Hepatocyte (in vitro differentiated cells): Measurements from ENCODE around the gene ALDH1L1. TPM values are rescaled to one million over a fixed set of nuclear protein-coding genes. Genes with fewer than 3 reads are reported as not detected.

Experiments used
- DNase-seq: peaks from one replicate; pipeline ENCODE4 v3.0.0-alpha.2; 2016; ENCODE audit warnings: low spot score
- H2AFZ ChIP-seq: fragments of 200-600 bp; sonication (generic); 2 replicates; pipeline ENCODE4 v1.6.0; 2016; ENCODE audit warnings: antibody characterized with exemption, mild to moderate bottlenecking
- H3K27ac ChIP-seq: fragments of 200-600 bp; sonication (generic); 2 replicates; pipeline ENCODE4 v1.5.1; 2016; ENCODE audit warnings: mild to moderate bottlenecking
- H3K27me3 ChIP-seq: fragments of 200-600 bp; sonication (generic); 2 replicates; pipeline ENCODE4 v1.6.1; 2016
- H3K36me3 ChIP-seq: fragments of 200-600 bp; sonication (generic); replicated peaks from 2 replicates; pipeline ENCODE4 v1.5.1; 2016; ENCODE audit warnings: low read depth; ENCODE audit not compliant: insufficient read depth
- H3K4me1 ChIP-seq: fragments of 200-600 bp; sonication (generic); 2 replicates; pipeline ENCODE4 v1.5.1; 2016; ENCODE audit warnings: mild to moderate bottlenecking, moderate library complexity; ENCODE audit not compliant: insufficient read depth
- H3K4me2 ChIP-seq: fragments of 200-600 bp; sonication (generic); 2 replicates; pipeline ENCODE4 v1.6.0; 2016
- H3K4me3 ChIP-seq: fragments of 200-600 bp; sonication (generic); 2 replicates; pipeline ENCODE4 v1.5.1; 2016; ENCODE audit warnings: mild to moderate bottlenecking
- H3K79me2 ChIP-seq: fragments of 200-600 bp; sonication (generic); 2 replicates; pipeline ENCODE4 v1.6.0; 2017; ENCODE audit warnings: mild to moderate bottlenecking
- H3K9me2 ChIP-seq: fragments of 200-600 bp; sonication (generic); replicated peaks from 2 replicates; pipeline ENCODE4 v1.6.0; 2017; ENCODE audit warnings: mild to moderate bottlenecking; ENCODE audit not compliant: insufficient read depth
- H3K9me3 ChIP-seq: fragments of 200-600 bp; sonication (generic); 2 replicates; pipeline ENCODE4 v1.5.1; 2016; ENCODE audit warnings: low read depth, mild to moderate bottlenecking
- H4K20me1 ChIP-seq: fragments of 200-600 bp; sonication (generic); 2 replicates; pipeline ENCODE4 v1.6.0; 2016; ENCODE audit warnings: mild to moderate bottlenecking; ENCODE audit not compliant: insufficient read depth, poor library complexity, severe bottlenecking
- CTCF ChIP-seq: fragments of 200-600 bp; sonication (generic); IDR thresholded peaks from 2 replicates; pipeline ENCODE4 v1.5.1; 2016; ENCODE audit warnings: antibody characterized with exemption, mild to moderate bottlenecking; ENCODE audit not compliant: poor library complexity
- EZH2 ChIP-seq: fragments of 200-600 bp; sonication (generic); IDR thresholded peaks from 2 replicates; pipeline ENCODE4 v1.6.1; 2016; ENCODE audit warnings: antibody characterized with exemption, mild to moderate bottlenecking, borderline replicate concordance
- EZH2phosphoT487 ChIP-seq: fragments of 200-600 bp; sonication (generic); IDR thresholded peaks from one replicate; pipeline ENCODE4 v1.6.1; 2018; ENCODE audit warnings: antibody characterized with exemption, mild to moderate bottlenecking, low read depth, moderate library complexity; ENCODE audit not compliant: unreplicated experiment, severe bottlenecking
- WGBS: methylation state at CpG from one replicate; pipeline ENCODE4 v1.1.6; 2016; ENCODE audit warnings: low lambda C conversion rate; ENCODE audit errors: missing lambda C conversion rate; 5-methylcytosine and 5-hydroxymethylcytosine counted together
- polyA plus RNA-seq: library from polyadenylated mRNA; unstranded; fragments of >200 nt; fragmentation: Nextera tagmentation; extraction: Ambion mirVana; gene quantifications from 2 replicates; pipeline ENCODE4 v1.2.1, GENCODE V29; 2016
- total RNA-seq: library from RNA; depleted of rRNA; stranded (reverse); fragments of >200 nt; gene quantifications from 2 replicates; pipeline ENCODE4 v1.2.3, GENCODE V29; 2014

The ALDH1L1 gene
- total and polyA plus RNA-seq, 2 experiments from 2014 or later: 15.9 to 22.6 TPM

GRCh38 chr3:126197854-126198584 is 17.6 kb upstream of the ALDH1L1 start:
- Histone ChIP-seq H3K79me2 (no peaks in the 10 kb centered on the region), H4K20me1 (no peaks in the 10 kb centered on the region), H3K36me3 (no peaks in the 10 kb centered on the region), H2AFZ (no peak overlapping the region), H3K27ac (no peak overlapping the region), H3K9me3 (peaks cover 15% of the 10 kb centered on the region), H3K4me1 (no peaks in the 10 kb centered on the region), H3K4me3 (no peak overlapping the region), H3K27me3 (no peaks in the 10 kb centered on the region), H3K9me2 (no peaks in the 10 kb centered on the region), H3K4me2 (no peak overlapping the region)
- WGBS: 61% methylated on average over 7 of the region's 7 CpGs
- TF ChIP-seq EZH2phosphoT487: no peak
- peak; percentile 62 for TF ChIP-seq CTCF
- DNase-seq: peak; percentile 80

GRCh38 chr3:126197343-126197742 is 17.0 kb upstream of the ALDH1L1 start:
- no peak for DNase-seq
- TF ChIP-seq EZH2phosphoT487 (no peak), CTCF (no peak), EZH2 (no peak)
- H3K4me2 ChIP-seq: no peak overlapping the region
- WGBS: 91% methylated on average over 4 of the region's 4 CpGs
- H3K27ac ChIP-seq: no peak overlapping the region
- H4K20me1 ChIP-seq: no peaks in the 10 kb centered on the region
- no peaks in the 10 kb centered on the region for H3K36me3 ChIP-seq
- H3K9me2 ChIP-seq: no peaks in the 10 kb centered on the region
- H3K79me2 ChIP-seq: no peaks in the 10 kb centered on the region
- no peaks in the 10 kb centered on the region for H3K27me3 ChIP-seq
- peaks cover 15% of the 10 kb centered on the region for H3K9me3 ChIP-seq
- no peaks in the 10 kb centered on the region for H3K4me1 ChIP-seq
- H2AFZ ChIP-seq: no peak overlapping the region
- no peak overlapping the region for H3K4me3 ChIP-seq

- WGBS: 58% methylated on average over 1 of the region's 1 CpG
- DNase-seq: no peak
- Histone ChIP-seq H3K4me1 (no peaks in the 10 kb centered on the region), H3K9me3 (peaks cover 15% of the 10 kb centered on the region), H3K27me3 (no peaks in the 10 kb centered on the region), H4K20me1 (no peaks in the 10 kb centered on the region), H3K9me2 (no peaks in the 10 kb centered on the region), H2AFZ (no peak overlapping the region), H3K36me3 (no peaks in the 10 kb centered on the region), H3K79me2 (no peaks in the 10 kb centered on the region), H3K4me3 (no peak overlapping the region), H3K27ac (no peak overlapping the region), H3K4me2 (no peak overlapping the region)
- no peak for TF ChIP-seq EZH2phosphoT487
- TF ChIP-seq CTCF: no peak
- TF ChIP-seq EZH2: no peak
These were observed 14.4 kb upstream of the ALDH1L1 start for GRCh38 chr3:126194713-126195305.
